ENCODE measurements around the gene ARHGEF4.

- TF ChIP-seq CTCF (conservative IDR thresholded peaks at IDR 0.05) (no peak), EZH2 (IDR thresholded peaks at IDR 0.05; ENCODE audit: low read depth) (no peak)
Observed at GRCh38 chr2:131035826-131036231, 199.1 kb downstream of the ARHGEF4 start.
